ENCODE results near the gene UCHL5.
A peak's percentile ranks its signal among the peaks of the same experiment; 100 is the strongest.
"Not testable (repeated sequence)": the region's sequence is repeated elsewhere in the genome, so short reads cannot be mapped to it uniquely, and the experiment has no call there.

UCHL5 gene

GRCh38 chr1:193009501-193009900, 49.7 kb downstream of the UCHL5 start:
- TF ChIP-seq CTCF (IDR thresholded peaks at IDR 0.05; ENCODE audit: extremely low read depth, insufficient read depth, missing control alignments): no peak
- DNase-seq (ENCODE audit: low spot score): no peak
- in situ Hi-C loops (cut with MboI; ENCODE audit: low pct_unique_long_range_greater_than_20kb, low sequenced_read_pairs, unreplicated experiment): no loop called here

DNA sequence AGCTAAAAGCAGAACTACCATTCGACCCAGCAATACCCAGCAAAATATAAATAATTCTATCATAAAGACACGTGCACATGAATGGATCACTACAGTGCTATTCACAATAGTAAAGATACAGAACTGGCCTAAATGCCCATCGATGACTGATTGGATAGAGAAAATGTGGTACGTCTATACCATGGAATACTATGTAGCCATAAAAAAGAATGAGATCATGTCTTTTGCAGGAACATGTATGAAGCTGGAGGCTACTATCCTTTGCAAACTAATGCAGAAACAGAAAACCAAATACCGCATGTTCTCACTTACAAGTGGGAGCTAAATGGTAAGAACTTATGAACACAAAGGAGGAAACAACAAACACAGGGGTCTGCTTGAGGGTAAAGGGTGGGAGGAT, 53.4 kb downstream of the UCHL5 start:
- in situ Hi-C loops (cut with MboI; ENCODE audit: low pct_unique_long_range_greater_than_20kb, low sequenced_read_pairs, unreplicated experiment): no loop called here
- no peak for DNase-seq (ENCODE audit: low spot score)

GRCh38 chr1:192998536-192998935, 60.6 kb downstream of the UCHL5 start:
- peak; percentile 54 for TF ChIP-seq CTCF (IDR thresholded peaks at IDR 0.05; ENCODE audit: extremely low read depth, insufficient read depth, missing control alignments)
- no peak for DNase-seq (ENCODE audit: low spot score)
- in situ Hi-C loops (cut with MboI; ENCODE audit: low pct_unique_long_range_greater_than_20kb, low sequenced_read_pairs, unreplicated experiment): no loop called here

More for the DNA sequence above, 53.4 kb downstream of the UCHL5 start:
- TF ChIP-seq CTCF (IDR thresholded peaks at IDR 0.05; ENCODE audit: extremely low read depth, insufficient read depth, missing control alignments): no peak

DNA sequence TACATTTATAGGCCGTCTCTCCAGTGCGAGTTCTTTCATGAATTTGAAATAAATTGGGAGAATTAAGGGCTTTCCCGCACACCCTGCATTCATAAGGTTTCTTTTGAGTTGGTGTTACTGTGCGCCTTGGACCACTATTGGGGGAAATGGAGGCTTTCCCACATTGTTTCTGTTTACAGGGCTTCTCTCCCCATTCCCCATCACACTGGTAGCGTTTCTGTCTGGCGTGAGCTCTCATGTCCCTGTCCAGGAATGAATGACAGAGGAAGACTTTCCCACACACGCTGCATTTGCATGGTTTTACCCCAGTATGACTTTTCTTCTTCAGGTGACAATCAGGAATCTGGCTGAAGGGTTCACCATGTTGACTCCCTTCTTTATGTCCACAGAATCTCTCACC, 65.0 kb downstream of the UCHL5 start:
- TF ChIP-seq CTCF (IDR thresholded peaks at IDR 0.05; ENCODE audit: extremely low read depth, insufficient read depth, missing control alignments): no peak
- no peak for DNase-seq (ENCODE audit: low spot score)
- in situ Hi-C loops (cut with MboI; ENCODE audit: low pct_unique_long_range_greater_than_20kb, low sequenced_read_pairs, unreplicated experiment): no loop called here

DNA sequence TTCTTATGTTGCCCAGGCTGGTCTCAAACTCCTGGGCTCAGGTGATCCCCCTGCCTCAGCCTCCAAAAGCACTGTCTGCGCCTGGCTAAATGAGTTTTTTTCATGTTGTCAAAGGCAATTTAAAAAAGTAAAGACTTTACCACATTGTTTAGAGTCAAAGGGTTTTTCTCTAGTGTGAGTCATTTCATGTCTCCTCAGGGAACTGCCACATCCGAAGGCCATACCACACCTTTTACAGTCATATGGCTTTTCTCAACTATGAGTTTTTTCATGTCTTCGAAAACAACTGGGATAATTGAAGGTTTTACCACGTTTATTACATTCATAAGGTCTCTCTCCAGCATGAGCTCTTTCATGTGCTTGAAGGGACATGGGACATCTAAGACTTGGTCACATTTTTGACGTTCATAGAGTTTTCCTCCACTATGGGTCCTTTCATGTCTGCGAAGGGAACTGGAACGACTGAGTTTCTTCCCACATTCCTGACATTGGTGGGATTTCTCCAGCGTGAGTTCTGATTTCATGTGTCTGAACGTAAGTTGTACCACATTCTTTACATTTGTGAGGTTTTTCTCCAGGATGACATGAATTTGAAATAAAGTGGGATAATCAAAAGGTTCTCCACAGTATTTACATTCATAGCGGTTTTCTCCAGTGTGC, 65.6 kb downstream of the UCHL5 start:
- in situ Hi-C loops (cut with MboI; ENCODE audit: low pct_unique_long_range_greater_than_20kb, low sequenced_read_pairs, unreplicated experiment): no loop called here
- DNase-seq (ENCODE audit: low spot score): no peak
- no peak for TF ChIP-seq CTCF (IDR thresholded peaks at IDR 0.05; ENCODE audit: extremely low read depth, insufficient read depth, missing control alignments)

GRCh38 chr1:192986748-192987334, 72.3 kb downstream of the UCHL5 start:
- in situ Hi-C loops (cut with MboI; ENCODE audit: low pct_unique_long_range_greater_than_20kb, low sequenced_read_pairs, unreplicated experiment); DNase-seq (ENCODE audit: low spot score): not testable (repeated sequence)

DNA sequence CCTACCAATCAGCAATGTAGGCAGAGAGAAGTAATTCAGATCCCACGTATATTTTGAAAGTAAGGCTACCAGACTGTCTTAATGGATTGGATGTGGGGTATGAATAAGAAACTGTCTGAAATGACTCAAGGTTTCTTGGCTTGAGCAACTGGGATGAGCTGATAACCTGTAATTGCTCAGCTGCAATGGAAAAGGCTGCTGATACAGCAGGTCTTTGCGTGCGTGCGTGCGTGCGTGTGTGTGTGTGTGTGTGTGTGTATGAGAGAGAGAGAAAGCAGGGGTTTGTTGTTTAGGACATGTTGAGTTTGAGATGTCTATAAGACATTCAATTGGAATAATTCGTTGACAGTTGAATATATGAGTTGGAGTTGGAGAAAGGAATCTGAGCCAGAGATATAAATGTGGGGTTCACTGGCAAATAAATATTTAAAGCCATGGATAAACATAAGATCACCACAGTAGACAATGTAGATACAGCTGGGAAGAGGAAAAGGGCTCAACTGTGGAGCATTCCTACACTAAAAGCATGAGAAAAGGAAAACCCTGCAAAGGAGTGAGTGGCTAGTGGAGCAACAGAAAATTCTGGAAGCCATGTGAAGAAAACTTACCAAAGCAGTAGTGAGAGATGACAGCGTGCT, 72.9 kb downstream of the UCHL5 start:
- DNase-seq (ENCODE audit: low spot score): no peak
- in situ Hi-C loops (cut with MboI; ENCODE audit: low pct_unique_long_range_greater_than_20kb, low sequenced_read_pairs, unreplicated experiment): no loop called here
- TF ChIP-seq CTCF (IDR thresholded peaks at IDR 0.05; ENCODE audit: extremely low read depth, insufficient read depth, missing control alignments): no peak
